ENCODE data around the gene ACAD8. TPM values are rescaled to one million over a fixed set of nuclear protein-coding genes. Genes with fewer than 3 reads are reported as not detected.

The ACAD8 gene
- total and polyA plus RNA-seq, 2 of the 8 experiments (the other 6 are each of a cell fraction or from before 2014, with no cell fraction given), result 45.8 to 52.7 TPM

DNA sequence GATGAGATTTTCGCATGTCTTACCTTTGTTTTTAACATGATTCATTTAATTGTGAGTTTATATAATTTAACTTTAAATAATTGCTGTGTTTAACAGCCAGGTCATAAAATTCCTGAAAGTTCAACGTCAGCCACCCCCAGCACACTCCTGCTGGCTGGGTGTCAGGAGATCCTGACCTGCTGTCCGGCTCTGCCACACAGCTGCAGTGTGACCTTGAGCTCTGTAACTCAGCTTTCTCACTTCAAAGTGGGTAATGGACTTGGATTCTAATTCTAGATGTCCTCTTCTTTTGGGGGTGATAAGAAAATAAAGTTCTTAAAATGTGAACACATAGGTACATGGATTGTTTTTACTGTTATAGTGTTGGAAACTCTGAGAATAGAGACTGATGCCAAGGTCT is 18.0 kb upstream of the ACAD8 start:
- no peak overlapping the region for H3K18ac ChIP-seq (ENCODE audit: extremely low read depth, low read length)
- no peaks in the 10 kb centered on the region for H3K27me3 ChIP-seq (replicated peaks in 1 of 4; ENCODE audit: control insufficient read depth in 3 of 4, extremely low read depth in 1 of 4, insufficient read depth in 3 of 4, low read length in 3 of 4)
- no peaks in the 10 kb centered on the region for H3K23me2 ChIP-seq (ENCODE audit: low read depth, low read length)
- H2AFZ ChIP-seq (ENCODE audit: low read length), result no peak overlapping the region
- DNase-seq (ENCODE audit: low read depth in 1 of 2, low spot score in 2 of 2) (no peak), FAIRE-seq (no peak)
- peaks cover 0 to 1% of the 10 kb centered on the region in 2 experiments for H4K20me1 ChIP-seq (replicated peaks in 1 of 2; ENCODE audit: control insufficient read depth in 1 of 2, insufficient read depth in 2 of 2, low read length in 2 of 2)
- no peak overlapping the region for H3K27ac ChIP-seq (ENCODE audit: low read depth, low read length)
- H3K4ac ChIP-seq (replicated peaks; ENCODE audit: insufficient read length, low read depth, low read length), result no peak overlapping the region
- ChIA-PET CTCF (ENCODE audit: partially characterized antibody) (interaction anchor here (1.7 to 2.7 kb wide), 3 partner anchors 9 to 26 kb away, joined by 6 to 23 read pairs (median 12); partner anchors contain the start of genes NCAPD3 and VPS26B), POLR2A (ENCODE audit: partially characterized antibody) (interaction anchor here (1.9 kb wide), 1 partner anchor 23 kb away, joined by 4 read pairs; no protein-coding TSS in a partner anchor)
- no peak overlapping the region for H4K91ac ChIP-seq (replicated peaks; ENCODE audit: insufficient read length, low read length)
- no peak overlapping the region for H2BK15ac ChIP-seq (ENCODE audit: low read length)
- no peak overlapping the region for H2BK20ac ChIP-seq (ENCODE audit: low read length)
- no peak overlapping the region for H3K56ac ChIP-seq (replicated peaks; ENCODE audit: insufficient read length, low read depth, low read length)
- H3K9ac ChIP-seq (replicated peaks in 1 of 4; ENCODE audit: extremely low read depth in 1 of 4, low read depth in 3 of 4, low read length in 3 of 4), result no peak overlapping the region
- no peak overlapping the region for H4K5ac ChIP-seq (ENCODE audit: insufficient read length, low read depth, low read length)
- H3K79me1 ChIP-seq (ENCODE audit: low read depth, low read length), result no peaks in the 10 kb centered on the region; the same call in 1 of the 2 replicates
- no peak overlapping the region for H3K23ac ChIP-seq (ENCODE audit: insufficient read length)
- H3K9me3 ChIP-seq (ENCODE audit: insufficient read depth in 2 of 2, low read depth in 1 of 2, low read length in 1 of 2), result no peaks in the 10 kb centered on the region
- H3K14ac ChIP-seq (ENCODE audit: insufficient read length), result no peak overlapping the region
- no peak overlapping the region for H2BK120ac ChIP-seq (replicated peaks; ENCODE audit: low read depth, low read length)
- H3K36me3 ChIP-seq (ENCODE audit: control insufficient read depth in 2 of 4, insufficient read depth in 4 of 4, low read length in 3 of 4), result no peaks in the 10 kb centered on the region; a peak in 2 of 8 replicates
- TF ChIP-seq SIX5 (IDR thresholded peaks at IDR 0.05; ENCODE audit: low read depth, low read length) (no peak), RXRA (IDR thresholded peaks at IDR 0.05; ENCODE audit: insufficient read depth, low read depth, low read length) (no peak), ZNF274 (IDR thresholded peaks at IDR 0.05; ENCODE audit: borderline replicate concordance, extremely low read depth, low read length) (no peak), SRF (IDR thresholded peaks at IDR 0.05; ENCODE audit: low read depth, low read length) (no peak)
- no peak overlapping the region for H2BK12ac ChIP-seq (ENCODE audit: low read depth, low read length)
- H3K4me1 ChIP-seq (replicated peaks in 1 of 4; ENCODE audit: control insufficient read depth in 3 of 4, insufficient read depth in 4 of 4, low read length in 3 of 4), result no peaks in the 10 kb centered on the region
- no peak overlapping the region for H4K8ac ChIP-seq (ENCODE audit: extremely low read depth, insufficient read depth, low read length)
- H3K4me2 ChIP-seq (ENCODE audit: insufficient read depth in 1 of 2, low read depth in 2 of 2, low read length in 2 of 2), result no peak overlapping the region
- H3K79me2 ChIP-seq (ENCODE audit: control insufficient read depth in 1 of 2, insufficient read depth in 2 of 2, low read length in 2 of 2), result peaks cover 0 to 3% of the 10 kb centered on the region in 2 experiments; a peak in 1 of 4 replicates
- H2BK5ac ChIP-seq (ENCODE audit: low read depth, low read length), result no peak overlapping the region
- H2AK5ac ChIP-seq (ENCODE audit: low read depth, low read length), result no peak overlapping the region
- WGBS, 2 experiments (ENCODE audit: extremely low coverage in 1 of 2, insufficient coverage in 1 of 2, insufficient read length in 1 of 2, insufficient replicate concordance in 2 of 2, low coverage in 1 of 2, low lambda C conversion rate in 2 of 2, missing lambda C conversion rate in 1 of 2), result 94% methylated on average over 3 of the region's 3 CpGs; no CpG with 5 or more reads in 1 of the 2 experiments
- no peak overlapping the region for H3K4me3 ChIP-seq (ENCODE audit: extremely low read depth in 1 of 4, insufficient read depth in 2 of 4, low read depth in 3 of 4, low read length in 4 of 4)

Data from H1 (cell line).